ENCODE measurements around the gene TMOD1. TPM values are rescaled to one million over a fixed set of nuclear protein-coding genes. Genes with fewer than 3 reads are reported as not detected.

TMOD1 gene
- total RNA-seq, 1 experiment from 2014 or later = 19.4 TPM

- in situ Hi-C loops (cut with HindIII; ENCODE audit: low pct_unique_long_range_greater_than_20kb, low sequenced_read_pairs) = no loop called here
- DNase-seq (ENCODE audit: low read depth) = peak; percentile 59
Observed at GRCh38 chr9:97511655-97512427, 10.4 kb downstream of the TMOD1 start.

- in situ Hi-C loops (cut with HindIII; ENCODE audit: low pct_unique_long_range_greater_than_20kb, low sequenced_read_pairs) = no loop called here
- no peak for DNase-seq (ENCODE audit: low read depth)
Observed at GRCh38 chr9:97512966-97513560, 11.6 kb downstream of the TMOD1 start.

- in situ Hi-C loops (cut with HindIII; ENCODE audit: low pct_unique_long_range_greater_than_20kb, low sequenced_read_pairs) = no loop called here
- no peak for DNase-seq (ENCODE audit: low read depth)
Observed at GRCh38 chr9:97514531-97514930, 13.1 kb downstream of the TMOD1 start.

- in situ Hi-C loops (cut with HindIII; ENCODE audit: low pct_unique_long_range_greater_than_20kb, low sequenced_read_pairs) = no loop called here
- DNase-seq (ENCODE audit: low read depth) = no peak
Observed at GRCh38 chr9:97515662-97516061, 14.2 kb downstream of the TMOD1 start.

GRCh38 chr9:97516111-97516510 is 14.6 kb downstream of the TMOD1 start:
- no peak for DNase-seq (ENCODE audit: low read depth)
- in situ Hi-C loops (cut with HindIII; ENCODE audit: low pct_unique_long_range_greater_than_20kb, low sequenced_read_pairs) = no loop called here

- in situ Hi-C loops (cut with HindIII; ENCODE audit: low pct_unique_long_range_greater_than_20kb, low sequenced_read_pairs) = no loop called here
- no peak for DNase-seq (ENCODE audit: low read depth)
Observed at GRCh38 chr9:97517331-97518089, 16.0 kb downstream of the TMOD1 start.

GRCh38 chr9:97518166-97518908 is 16.9 kb downstream of the TMOD1 start:
- DNase-seq (ENCODE audit: low read depth) = no peak

GRCh38 chr9:97518909-97519307 is 17.4 kb downstream of the TMOD1 start:
- in situ Hi-C loops (cut with HindIII; ENCODE audit: low pct_unique_long_range_greater_than_20kb, low sequenced_read_pairs) = no loop called here
- peak; percentile 77 for DNase-seq (ENCODE audit: low read depth)

More at GRCh38 chr9:97518166-97518908, 16.9 kb downstream of the TMOD1 start:
- in situ Hi-C loops (cut with HindIII; ENCODE audit: low pct_unique_long_range_greater_than_20kb, low sequenced_read_pairs) = no loop called here

GRCh38 chr9:97519441-97519970 is 18.0 kb downstream of the TMOD1 start:
- in situ Hi-C loops (cut with HindIII; ENCODE audit: low pct_unique_long_range_greater_than_20kb, low sequenced_read_pairs) = no loop called here

GRCh38 chr9:97521576-97522333 is 20.3 kb downstream of the TMOD1 start:
- DNase-seq (ENCODE audit: low read depth) = no peak
- in situ Hi-C loops (cut with HindIII; ENCODE audit: low pct_unique_long_range_greater_than_20kb, low sequenced_read_pairs) = no loop called here

More at GRCh38 chr9:97519441-97519970, 18.0 kb downstream of the TMOD1 start:
- DNase-seq (ENCODE audit: low read depth) = no peak

- in situ Hi-C loops (cut with HindIII; ENCODE audit: low pct_unique_long_range_greater_than_20kb, low sequenced_read_pairs) = no loop called here
- no peak for DNase-seq (ENCODE audit: low read depth)
Observed at GRCh38 chr9:97524424-97524823, 23.0 kb downstream of the TMOD1 start.

GRCh38 chr9:97525451-97525850 is 24.0 kb downstream of the TMOD1 start:
- peak; percentile 56 for DNase-seq (ENCODE audit: low read depth)

GRCh38 chr9:97526895-97527575 is 25.6 kb downstream of the TMOD1 start:
- in situ Hi-C loops (cut with HindIII; ENCODE audit: low pct_unique_long_range_greater_than_20kb, low sequenced_read_pairs) = no loop called here

More at GRCh38 chr9:97525451-97525850, 24.0 kb downstream of the TMOD1 start:
- in situ Hi-C loops (cut with HindIII; ENCODE audit: low pct_unique_long_range_greater_than_20kb, low sequenced_read_pairs) = no loop called here

GRCh38 chr9:97527626-97528528 is 26.4 kb downstream of the TMOD1 start:
- in situ Hi-C loops (cut with HindIII; ENCODE audit: low pct_unique_long_range_greater_than_20kb, low sequenced_read_pairs) = no loop called here

More at GRCh38 chr9:97526895-97527575, 25.6 kb downstream of the TMOD1 start:
- no peak for DNase-seq (ENCODE audit: low read depth)

GRCh38 chr9:97528529-97529230 is 27.2 kb downstream of the TMOD1 start:
- in situ Hi-C loops (cut with HindIII; ENCODE audit: low pct_unique_long_range_greater_than_20kb, low sequenced_read_pairs) = no loop called here
- DNase-seq (ENCODE audit: low read depth) = no peak

More at GRCh38 chr9:97527626-97528528, 26.4 kb downstream of the TMOD1 start:
- DNase-seq (ENCODE audit: low read depth) = no peak
